HG02623 (cell line): ENCODE measurements around the gene KCNAB1.

Source experiments
- ATAC-seq: cut with Tn5 transposase; IDR thresholded peaks from one replicate; pipeline ENCODE4 v1.9.1; 2021; ENCODE audit warnings: moderate library complexity; ENCODE audit not compliant: unreplicated experiment

The KCNAB1 gene

GRCh38 chr3:156358232-156358631, 237.9 kb downstream of the KCNAB1 start:
- no peak for ATAC-seq

- no peak for ATAC-seq
These were observed 239.0 kb downstream of the KCNAB1 start for GRCh38 chr3:156359368-156359767.

- no peak for ATAC-seq
These were observed 239.7 kb downstream of the KCNAB1 start for GRCh38 chr3:156360083-156360482.

- no peak for ATAC-seq
These were observed 240.6 kb downstream of the KCNAB1 start for GRCh38 chr3:156360963-156361362.

- ATAC-seq = no peak
These were observed 246.2 kb downstream of the KCNAB1 start for GRCh38 chr3:156366559-156366958.

- ATAC-seq = no peak
These were observed 247.8 kb downstream of the KCNAB1 start for GRCh38 chr3:156368189-156368588.

- ATAC-seq = no peak
These were observed 251.3 kb downstream of the KCNAB1 start for GRCh38 chr3:156371701-156372100.

GRCh38 chr3:156373095-156373494, 252.7 kb downstream of the KCNAB1 start:
- ATAC-seq = no peak

GRCh38 chr3:156373654-156374053, 253.3 kb downstream of the KCNAB1 start:
- no peak for ATAC-seq

GRCh38 chr3:156376199-156376598, 255.8 kb downstream of the KCNAB1 start:
- no peak for ATAC-seq

- ATAC-seq = no peak
These were observed 256.9 kb downstream of the KCNAB1 start for GRCh38 chr3:156377266-156377665.

GRCh38 chr3:156377718-156378117, 257.3 kb downstream of the KCNAB1 start:
- ATAC-seq = no peak

- no peak for ATAC-seq
These were observed 258.5 kb downstream of the KCNAB1 start for GRCh38 chr3:156378871-156379270.

GRCh38 chr3:156379327-156379726, 258.9 kb downstream of the KCNAB1 start:
- ATAC-seq = no peak

- no peak for ATAC-seq
These were observed 260.9 kb downstream of the KCNAB1 start for GRCh38 chr3:156381253-156381652.

GRCh38 chr3:156382458-156383346, 262.3 kb downstream of the KCNAB1 start:
- no peak for ATAC-seq

- ATAC-seq = no peak
These were observed 263.2 kb downstream of the KCNAB1 start for GRCh38 chr3:156383441-156384025.

- ATAC-seq = no peak
These were observed 268.4 kb downstream of the KCNAB1 start for GRCh38 chr3:156388497-156389448.

- no peak for ATAC-seq
These were observed 269.1 kb downstream of the KCNAB1 start for GRCh38 chr3:156389449-156389950.

GRCh38 chr3:156390846-156391245, 270.5 kb downstream of the KCNAB1 start:
- ATAC-seq = no peak
